Hippocampal formation (tissue), 2 donors: ENCODE data around the gene CGB3.
A peak's percentile ranks its signal among the peaks of the same experiment; 100 is the strongest.

Experiments used
- DNase-seq, 2 donors: peaks; one replicate each; lab custom pipeline; 2025; lab: John Stamatoyannopoulos, UW

Gene CGB3

DNA sequence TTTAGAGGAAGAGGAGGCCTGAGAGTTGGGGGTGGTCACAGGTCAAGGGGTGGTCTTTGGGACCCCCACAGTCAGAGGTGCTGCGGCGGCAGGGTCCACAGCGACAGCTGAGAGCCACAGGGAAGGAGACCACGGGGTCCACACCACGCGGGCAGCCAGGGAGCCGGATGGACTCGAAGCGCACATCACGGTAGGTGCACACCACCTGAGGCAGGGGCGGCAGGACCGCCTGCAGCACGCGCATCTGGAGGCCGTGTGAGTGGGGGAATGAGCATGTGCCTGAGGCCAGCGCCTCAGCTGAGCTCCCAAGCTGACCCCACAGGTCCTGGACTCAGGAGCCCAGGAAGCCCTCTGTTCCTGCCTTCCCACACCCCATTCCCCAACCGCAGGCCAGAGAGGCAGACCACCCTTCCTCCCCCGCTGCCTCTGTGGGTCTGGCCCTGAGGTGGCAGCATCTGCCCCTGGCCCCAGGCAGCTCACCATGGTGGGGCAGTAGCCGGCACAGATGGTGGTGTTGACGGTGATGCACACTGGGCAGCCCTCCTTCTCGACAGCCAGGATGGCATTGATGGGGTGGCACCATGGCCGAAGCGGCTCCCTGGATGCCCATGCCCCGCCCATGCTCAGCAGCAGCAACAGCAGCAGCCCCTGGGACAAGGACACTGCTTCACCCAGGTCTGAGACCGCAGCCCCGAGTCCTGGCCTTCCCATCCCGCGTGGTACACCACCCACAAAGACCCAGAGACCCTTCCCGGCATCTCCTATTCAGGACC lies 7.9 kb downstream of the CGB3 start:
- DNase-seq: no peak

DNA sequence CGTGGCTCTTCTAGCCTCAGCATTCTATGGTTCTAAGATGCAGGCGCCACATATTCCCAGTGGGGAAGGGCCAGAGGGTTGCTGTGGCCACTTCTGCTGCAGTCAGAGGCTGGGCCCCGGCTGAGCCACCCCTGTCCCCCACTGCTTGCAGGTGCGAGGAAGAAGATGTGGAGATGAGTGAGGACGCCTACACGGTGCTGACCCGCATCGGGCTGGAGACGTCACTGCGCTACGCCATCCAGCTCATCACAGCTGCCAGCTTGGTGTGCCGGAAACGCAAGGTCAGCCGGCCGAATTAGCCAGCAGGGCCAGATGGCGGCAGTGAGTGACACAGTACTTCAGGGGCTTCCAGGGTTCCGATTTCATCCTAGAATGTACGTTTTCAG lies 9.3 kb downstream of the CGB3 start:
- no peak for DNase-seq

- no peak for DNase-seq
Observed at GRCh38 chr19:49014123-49014869, 9.8 kb downstream of the CGB3 start.

DNA sequence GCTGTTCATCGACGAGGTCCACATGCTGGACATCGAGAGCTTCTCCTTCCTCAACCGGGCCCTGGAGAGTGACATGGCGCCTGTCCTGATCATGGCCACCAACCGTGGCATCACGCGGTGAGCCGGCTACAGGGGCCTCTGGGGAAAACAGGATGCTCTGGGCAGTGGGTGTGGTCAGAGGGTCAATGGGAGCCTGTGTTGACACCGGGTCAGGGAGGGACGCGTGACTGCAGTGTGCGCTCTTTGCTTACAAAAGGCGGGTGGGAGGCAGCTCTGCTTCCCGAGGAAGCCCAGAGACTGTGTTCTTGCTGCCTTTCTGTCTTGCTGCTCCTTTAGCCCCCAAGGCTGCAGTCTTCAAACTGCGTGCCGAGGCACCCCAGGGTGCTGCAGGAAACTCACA lies 12.9 kb downstream of the CGB3 start:
- no peak for DNase-seq

- DNase-seq: no peak
Observed at GRCh38 chr19:49010453-49010852, 13.7 kb downstream of the CGB3 start.

DNA sequence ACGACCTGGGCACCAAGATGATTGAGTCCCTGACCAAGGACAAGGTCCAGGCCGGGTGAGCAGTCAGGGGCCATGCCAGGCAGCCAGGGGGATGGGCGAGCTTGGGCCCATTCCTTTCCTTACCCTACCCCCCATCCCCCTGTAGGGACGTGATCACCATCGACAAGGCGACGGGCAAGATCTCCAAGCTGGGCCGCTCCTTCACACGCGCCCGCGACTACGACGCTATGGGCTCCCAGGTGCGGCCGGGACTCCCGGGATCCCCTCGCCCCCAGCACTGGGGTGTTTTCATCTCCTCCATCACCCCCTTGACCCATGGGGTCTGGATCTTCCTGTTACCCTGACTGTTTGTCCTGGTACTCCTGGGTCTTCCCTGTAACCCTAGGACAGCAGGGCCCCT lies 14.3 kb downstream of the CGB3 start:
- DNase-seq: no peak

GRCh38 chr19:49006905-49007304 lies 17.2 kb downstream of the CGB3 start:
- DNase-seq: no peak

DNA sequence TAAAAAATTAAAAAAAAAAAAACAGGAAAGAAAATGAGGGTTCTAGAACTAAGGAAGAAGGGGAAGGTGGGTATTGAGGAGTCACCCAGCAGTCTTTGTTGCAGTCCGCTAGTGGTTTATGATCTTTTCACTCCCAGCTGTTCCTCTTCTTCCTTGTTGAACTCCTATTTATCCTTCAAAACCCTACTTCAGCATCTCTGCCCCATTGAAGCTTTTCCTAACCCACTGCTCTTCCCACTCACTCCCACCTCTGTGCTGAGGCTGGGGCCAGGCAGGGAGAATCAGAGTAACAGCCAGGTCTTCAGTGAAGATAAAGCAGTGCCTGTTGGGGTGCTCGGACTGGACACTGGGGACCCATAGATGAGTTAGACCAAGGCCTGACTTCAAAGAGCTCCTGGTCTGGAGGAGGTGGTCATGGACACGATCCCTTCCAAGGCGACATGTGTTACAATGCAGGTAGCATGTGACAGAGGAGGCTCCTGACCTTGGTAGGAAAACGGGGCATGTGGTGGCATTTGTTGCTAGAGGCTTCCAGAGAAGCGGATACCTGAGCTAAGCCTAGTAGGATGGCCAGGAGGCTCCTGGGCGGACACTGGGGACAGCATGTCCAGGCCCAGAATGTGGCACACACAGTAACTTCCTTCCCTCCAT lies 19.0 kb downstream of the CGB3 start:
- DNase-seq: no peak

- no peak for DNase-seq
Observed at GRCh38 chr19:49004133-49004532, 20.0 kb downstream of the CGB3 start.

DNA sequence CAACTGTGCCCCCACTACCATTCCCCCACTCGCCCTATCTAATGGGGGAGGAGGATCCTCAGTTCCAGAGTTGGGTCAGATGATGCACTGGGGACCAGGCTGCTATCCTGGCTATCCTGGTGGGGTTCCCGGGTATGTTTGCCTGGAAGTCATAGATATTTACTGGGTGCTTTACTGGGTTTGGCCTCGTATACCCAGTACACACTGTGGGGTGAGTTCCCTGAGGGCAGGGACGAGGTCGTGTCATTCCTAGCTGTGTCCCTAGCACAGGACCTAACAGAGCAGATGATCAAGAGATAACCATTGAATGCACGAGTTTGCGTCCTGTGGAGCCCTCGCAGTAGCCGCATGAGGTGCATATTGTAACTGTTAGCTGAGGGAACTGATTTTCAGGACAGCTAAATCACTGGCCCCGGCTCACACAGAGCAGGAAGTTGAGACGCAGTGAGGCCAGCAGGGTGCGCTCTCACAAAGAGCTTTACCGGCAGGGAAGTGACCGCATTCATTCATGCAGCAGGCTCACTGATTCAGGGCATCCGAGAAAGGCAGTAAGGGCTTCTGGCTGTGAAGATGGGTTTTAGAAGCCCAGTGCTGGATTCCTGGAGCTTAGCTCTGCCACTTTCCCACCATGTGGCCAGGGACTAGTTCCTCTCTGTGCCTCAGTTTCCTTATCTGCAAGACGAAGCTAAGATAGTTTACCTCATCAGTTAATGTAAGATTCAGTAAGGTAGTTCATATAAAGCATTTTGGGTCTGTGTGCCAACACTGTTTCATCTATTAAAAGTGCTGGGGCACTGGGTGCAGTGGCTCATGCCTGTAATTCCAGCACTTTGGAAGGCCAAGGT lies 24.4 kb downstream of the CGB3 start:
- DNase-seq: no peak

- DNase-seq: no peak
Observed at GRCh38 chr19:48997972-48998371, 26.2 kb downstream of the CGB3 start.

DNA sequence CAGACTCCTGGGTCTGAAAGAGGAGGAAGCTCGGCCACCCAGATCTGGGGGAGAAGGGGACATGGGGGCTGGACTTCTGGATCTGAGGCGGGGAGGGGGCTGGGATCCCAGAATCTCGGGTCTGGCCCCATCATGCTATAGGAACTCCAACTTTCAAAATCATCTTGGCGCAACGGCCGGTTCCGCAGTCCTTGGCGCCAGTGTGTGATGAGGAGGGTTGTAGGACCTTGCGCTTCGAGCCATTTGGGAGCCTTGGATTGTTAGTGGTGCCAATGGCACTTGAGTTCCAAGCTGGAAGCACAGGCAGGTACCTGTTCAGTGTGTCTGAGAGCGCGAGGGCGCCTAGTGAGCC lies 30.1 kb downstream of the CGB3 start:
- no peak for DNase-seq

DNA sequence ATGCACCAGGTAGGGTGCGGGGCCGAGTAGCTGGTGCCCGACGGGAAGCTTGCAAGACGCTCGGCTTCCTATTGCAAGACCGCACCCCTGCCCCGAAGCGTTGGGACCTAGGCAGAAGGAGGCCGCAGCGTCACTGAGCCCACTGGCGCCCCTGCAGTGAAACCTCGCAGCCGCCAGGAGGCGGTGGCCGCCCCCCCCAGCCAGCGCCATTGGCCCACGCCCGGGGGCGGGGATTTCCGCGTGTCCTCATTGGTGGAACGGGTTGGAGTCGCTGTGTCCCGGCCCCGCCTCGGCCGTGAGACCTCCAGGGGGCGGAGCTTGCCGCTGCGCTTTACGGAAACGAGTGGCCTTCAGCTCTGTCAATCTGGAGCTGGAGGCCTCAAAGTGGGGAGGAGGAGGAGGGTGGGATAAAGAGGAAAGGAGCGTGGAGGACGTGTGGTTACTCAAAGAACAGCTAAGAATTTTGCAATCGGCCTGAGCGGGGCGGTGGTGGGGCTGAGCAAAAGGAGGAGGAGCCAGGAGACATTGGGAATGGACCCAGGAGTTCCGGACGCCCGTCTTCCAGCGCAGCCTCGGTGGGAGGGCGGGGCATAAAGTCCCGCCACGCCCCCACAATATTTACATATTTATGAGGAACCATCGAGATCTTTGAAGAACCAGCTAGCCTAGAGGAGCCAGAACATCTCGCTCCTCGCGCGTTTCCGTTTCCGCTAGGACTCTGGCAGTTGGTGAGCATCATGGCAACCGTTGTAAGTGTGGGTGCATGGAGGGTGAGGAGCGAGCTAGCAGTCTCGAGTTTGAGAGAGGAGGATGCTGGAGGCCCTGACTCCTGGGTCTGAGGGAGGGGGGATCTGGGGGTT lies 30.7 kb downstream of the CGB3 start, which contains the start of the genes GYS1 and RUVBL2:
TSS of gene GYS1 (minus strand) at position 135 of the 860 bp plus-strand sequence. CDS start 197 bp downstream, outside the sequence.
TSS of gene RUVBL2 (plus strand) at position 713 of the 860 bp plus-strand sequence. CDS start at position 738, 25 bp downstream.
- peak; percentile 99 for DNase-seq

GRCh38 chr19:48992581-48993174 lies 31.5 kb downstream of the CGB3 start:
- DNase-seq: no peak

DNA sequence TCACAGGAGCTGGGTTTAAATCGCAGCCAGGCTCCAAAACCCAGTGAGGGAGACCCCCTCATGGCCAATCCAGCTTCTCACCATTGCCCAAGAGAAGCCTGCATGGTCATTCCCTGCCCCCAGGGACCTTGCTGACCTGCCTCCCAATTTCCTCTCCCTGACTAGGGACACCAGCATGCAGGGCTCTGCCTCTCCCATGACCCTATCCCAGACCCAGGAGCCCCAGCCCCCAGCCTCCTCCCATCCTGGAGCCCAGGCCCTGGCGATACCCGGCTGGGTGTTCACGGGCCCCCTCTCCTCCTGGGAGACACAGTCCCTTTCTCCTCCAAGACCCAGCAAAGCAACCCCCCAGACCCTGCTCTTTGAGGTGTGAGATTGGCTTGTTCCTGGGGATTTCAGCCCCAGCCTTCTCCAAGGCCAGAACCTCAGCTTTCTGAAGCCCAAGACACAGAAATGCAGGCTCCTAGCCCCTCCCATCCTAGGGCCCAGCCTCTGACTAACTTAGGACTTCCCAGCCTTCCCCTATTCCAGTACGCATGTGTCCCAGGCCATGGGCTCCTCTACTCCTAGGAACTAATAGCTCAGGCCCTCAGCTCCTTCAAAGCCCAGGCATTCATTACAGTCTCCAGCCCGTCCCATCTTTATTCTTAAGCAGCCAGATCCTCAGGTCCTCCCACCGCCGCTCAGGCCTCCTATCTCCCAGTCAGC lies 32.1 kb downstream of the CGB3 start:
- peak in 1 of 2 donors; percentile 15 for DNase-seq

DNA sequence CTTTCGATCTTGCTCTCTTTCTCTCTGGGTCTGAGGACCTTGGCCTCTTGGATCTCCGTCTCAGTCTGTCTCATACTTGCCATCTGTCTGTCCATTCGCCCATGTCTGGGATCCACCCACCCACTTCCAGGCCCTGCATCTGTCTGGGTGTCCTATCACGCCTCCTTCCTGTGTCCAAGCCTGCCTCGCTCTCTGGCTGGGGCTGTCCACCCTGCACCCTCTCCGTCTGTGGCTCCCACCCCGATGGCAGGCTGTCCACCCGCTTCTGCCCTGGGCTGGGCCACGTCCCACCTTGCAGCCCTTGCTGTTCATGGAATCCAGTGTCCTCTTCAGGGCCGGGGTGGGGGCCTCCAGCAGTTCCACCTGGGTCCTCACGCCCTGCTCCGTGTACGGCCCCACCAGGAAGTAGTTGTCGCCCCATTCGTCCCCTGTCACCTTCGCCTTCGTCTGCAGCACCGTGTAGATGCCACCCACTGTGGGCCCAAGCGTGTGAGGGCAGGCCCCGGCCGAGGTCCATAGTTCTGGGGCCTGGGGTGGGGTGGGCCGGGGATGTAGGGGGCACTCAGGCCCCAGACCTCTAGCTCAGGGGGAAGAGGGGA lies 33.0 kb downstream of the CGB3 start:
- no peak for DNase-seq

DNA sequence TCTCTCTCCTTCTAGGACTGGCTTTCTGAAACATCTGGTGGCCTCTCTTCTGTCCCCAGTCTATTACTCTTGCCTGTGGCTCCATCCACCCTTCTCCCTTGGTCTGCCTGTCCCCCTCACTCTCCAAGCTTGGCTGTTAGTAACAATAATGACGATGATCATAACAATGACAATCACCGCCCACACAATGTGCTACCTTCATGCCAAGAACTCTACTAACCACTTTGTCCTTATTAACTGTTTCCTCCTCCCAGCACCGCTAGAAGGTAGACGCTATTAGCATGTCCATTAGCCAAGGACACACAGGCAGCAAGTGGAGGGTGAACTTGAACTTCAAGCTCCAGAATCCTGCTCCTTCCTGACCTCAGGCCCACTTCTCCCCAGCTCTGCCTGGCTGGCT lies 33.7 kb downstream of the CGB3 start:
- no peak for DNase-seq

- peak in 1 of 2 donors; percentile 7 for DNase-seq
Observed at GRCh38 chr19:48989701-48990291, 34.3 kb downstream of the CGB3 start.

DNA sequence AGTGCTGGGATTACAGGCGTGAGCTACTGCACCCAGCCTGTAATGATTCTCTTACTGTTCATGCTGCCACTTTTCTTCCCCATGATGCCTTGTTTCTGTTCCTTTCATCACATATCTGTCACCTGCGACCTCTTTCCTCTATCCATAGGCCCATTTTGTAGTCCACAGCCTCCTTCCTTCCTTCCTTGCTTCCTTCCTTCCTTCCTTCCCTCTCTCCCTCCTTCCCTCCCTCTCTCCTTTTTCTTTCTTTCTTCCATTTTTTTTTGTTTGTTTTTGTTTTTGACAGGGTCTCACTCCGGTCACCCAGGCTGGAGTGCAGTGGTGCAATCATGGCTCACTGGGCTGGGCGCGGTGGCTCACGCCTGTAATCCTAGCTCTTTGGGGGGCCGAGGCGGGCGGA lies 35.3 kb downstream of the CGB3 start:
- no peak for DNase-seq
